PFSK-1 (cell line): ENCODE measurements around the gene AGBL5.

Experiments used
- FOXP2 ChIP-seq: optimal IDR thresholded peaks from 2 replicates; pipeline ENCODE3; 2011; ENCODE audit warnings: borderline replicate concordance, control low read depth, inconsistent platforms; ENCODE audit not compliant: insufficient read depth; ENCODE audit errors: extremely low read length, extremely low read depth
- POLR2AphosphoS5 ChIP-seq: IDR thresholded peaks from 2 replicates; pipeline ENCODE4 v1.6.1; 2012; ENCODE audit warnings: low read depth, mild to moderate bottlenecking, control low read depth, low read length, moderate library complexity
- REST ChIP-seq, 2 experiments: IDR thresholded peaks; 2 replicates each; pipeline versions ENCODE4 v1.6.1 to v1.8.0; 2011 to 2012; ENCODE audit warnings: low read depth in 2 of 2, low read length in 2 of 2, control low read depth in 1 of 2, inconsistent platforms in 1 of 2, mild to moderate bottlenecking in 1 of 2, moderate library complexity in 1 of 2; ENCODE audit not compliant: insufficient read depth in 1 of 2
- SIN3A ChIP-seq: IDR thresholded peaks from 2 replicates; pipeline ENCODE4 v1.6.1; 2012; ENCODE audit warnings: mild to moderate bottlenecking, low read length, moderate library complexity, borderline replicate concordance; ENCODE audit not compliant: insufficient read depth
- TAF1 ChIP-seq: IDR thresholded peaks from 2 replicates; pipeline ENCODE4 v1.6.1; 2012; ENCODE audit warnings: low read length, control low read depth, borderline replicate concordance; ENCODE audit not compliant: insufficient read depth

The AGBL5 gene

GRCh38 chr2:27021253-27022049 is 30.0 kb upstream of the AGBL5 start:
- TF ChIP-seq TAF1 (no peak), REST (IDR thresholded peaks at IDR 0.05; ENCODE audit: insufficient read depth in 1 of 2, low read depth in 2 of 2, low read length in 2 of 2) (no peak), SIN3A (no peak), FOXP2 (no peak), POLR2AphosphoS5 (no peak)

- no peak for TF ChIP-seq REST (IDR thresholded peaks at IDR 0.05; ENCODE audit: insufficient read depth in 1 of 2, low read depth in 2 of 2, low read length in 2 of 2)
Observed at GRCh38 chr2:27023740-27024139, 27.7 kb upstream of the AGBL5 start.

GRCh38 chr2:27024188-27024587 is 27.3 kb upstream of the AGBL5 start:
- TF ChIP-seq POLR2AphosphoS5 (no peak), SIN3A (no peak), REST (IDR thresholded peaks at IDR 0.05; ENCODE audit: insufficient read depth in 1 of 2, low read depth in 2 of 2, low read length in 2 of 2) (no peak)

GRCh38 chr2:27024812-27025211 is 26.7 kb upstream of the AGBL5 start:
- TF ChIP-seq SIN3A (no peak), POLR2AphosphoS5 (no peak), REST (IDR thresholded peaks at IDR 0.05; ENCODE audit: insufficient read depth in 1 of 2, low read depth in 2 of 2, low read length in 2 of 2) (no peak), FOXP2 (no peak)

GRCh38 chr2:27025281-27025800 is 26.1 kb upstream of the AGBL5 start:
- no peak for TF ChIP-seq REST (IDR thresholded peaks at IDR 0.05; ENCODE audit: insufficient read depth in 1 of 2, low read depth in 2 of 2, low read length in 2 of 2)
